HG03571 (cell line): Measurements from ENCODE around the gene MIXL1.
"Not testable (repeated sequence)": the region's sequence is repeated elsewhere in the genome, so short reads cannot be mapped to it uniquely, and the experiment has no call there.

Experiments
- ATAC-seq: cut with Tn5 transposase; IDR thresholded peaks from one replicate; pipeline ENCODE4 v1.9.1; 2021; ENCODE audit not compliant: unreplicated experiment

Gene MIXL1

GRCh38 chr1:226212545-226212944 lies 10.9 kb upstream of the MIXL1 start:
- no peak for ATAC-seq

- ATAC-seq: no peak
Measured at GRCh38 chr1:226215239-226215638, 8.2 kb upstream of the MIXL1 start.

- ATAC-seq: no peak
Measured at GRCh38 chr1:226216056-226216455, 7.4 kb upstream of the MIXL1 start.

- ATAC-seq: no peak
Measured at GRCh38 chr1:226217273-226217672, 6.2 kb upstream of the MIXL1 start.

- ATAC-seq: no peak
Measured at GRCh38 chr1:226220473-226221189, 2.8 kb upstream of the MIXL1 start.

GRCh38 chr1:226222686-226223085 lies 778 bp upstream of the MIXL1 start:
- ATAC-seq: no peak

GRCh38 chr1:226223786-226224244 lies 351 bp downstream of the MIXL1 start:
- no peak for ATAC-seq

- ATAC-seq: no peak
Measured at GRCh38 chr1:226226601-226227000, 3.1 kb downstream of the MIXL1 start.

- no peak for ATAC-seq
Measured at GRCh38 chr1:226233293-226233692, 9.8 kb downstream of the MIXL1 start.

- ATAC-seq: no peak
Measured at GRCh38 chr1:226233806-226234205, 10.3 kb downstream of the MIXL1 start.

- ATAC-seq: no peak
Measured at GRCh38 chr1:226236826-226237225, 13.4 kb downstream of the MIXL1 start.

GRCh38 chr1:226239421-226239820 lies 16.0 kb downstream of the MIXL1 start:
- ATAC-seq: no peak

GRCh38 chr1:226248091-226248490 lies 24.6 kb downstream of the MIXL1 start:
- ATAC-seq: no peak

- ATAC-seq: no peak
Measured at GRCh38 chr1:226248796-226249195, 25.3 kb downstream of the MIXL1 start.

- ATAC-seq: no peak
Measured at GRCh38 chr1:226250511-226250910, 27.0 kb downstream of the MIXL1 start.

- ATAC-seq: not testable (repeated sequence)
Measured at GRCh38 chr1:226252841-226253240, 29.4 kb downstream of the MIXL1 start.

GRCh38 chr1:226253933-226254332 lies 30.5 kb downstream of the MIXL1 start:
- no peak for ATAC-seq

- ATAC-seq: no peak
Measured at GRCh38 chr1:226255380-226255779, 31.9 kb downstream of the MIXL1 start.

- ATAC-seq: no peak
Measured at GRCh38 chr1:226261818-226262217, 38.4 kb downstream of the MIXL1 start.

GRCh38 chr1:226268421-226269124 lies 45.1 kb downstream of the MIXL1 start:
- no peak for ATAC-seq

- ATAC-seq: not testable (repeated sequence)
Measured at GRCh38 chr1:226272233-226272902, 48.9 kb downstream of the MIXL1 start.

- ATAC-seq: no peak
Measured at GRCh38 chr1:226274138-226274537, 50.7 kb downstream of the MIXL1 start.
